ENCODE measurements around the gene LHX3.

Gene LHX3

DNA sequence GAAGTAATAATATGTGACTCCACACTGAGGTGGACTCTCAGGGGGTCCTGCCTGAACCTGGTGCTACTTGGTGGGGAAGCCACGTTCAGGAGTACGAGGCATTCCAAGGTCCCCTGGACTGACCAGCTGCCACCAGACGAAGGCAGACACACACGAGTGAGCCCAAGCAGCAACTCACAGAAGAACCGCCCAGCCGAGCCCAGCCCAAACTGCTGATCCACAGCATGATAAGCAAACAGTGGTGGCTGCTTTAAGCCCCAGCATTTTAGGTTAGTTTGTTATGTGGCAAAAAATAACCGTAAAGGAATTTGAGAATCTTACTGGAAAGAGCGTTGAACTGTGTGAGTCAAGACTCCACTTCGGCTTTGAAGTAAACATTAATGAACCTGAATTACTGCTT, 8.8 kb upstream of the LHX3 start:
- no peak overlapping the region for H3K4me3 ChIP-seq (ENCODE audit: low read depth, low read length)
- in situ Hi-C loops (cut with HindIII; ENCODE audit: low sequenced_read_pairs), result no loop called here
- no peak for DNase-seq (ENCODE audit: low read depth)
- TF ChIP-seq, protein P1, sequence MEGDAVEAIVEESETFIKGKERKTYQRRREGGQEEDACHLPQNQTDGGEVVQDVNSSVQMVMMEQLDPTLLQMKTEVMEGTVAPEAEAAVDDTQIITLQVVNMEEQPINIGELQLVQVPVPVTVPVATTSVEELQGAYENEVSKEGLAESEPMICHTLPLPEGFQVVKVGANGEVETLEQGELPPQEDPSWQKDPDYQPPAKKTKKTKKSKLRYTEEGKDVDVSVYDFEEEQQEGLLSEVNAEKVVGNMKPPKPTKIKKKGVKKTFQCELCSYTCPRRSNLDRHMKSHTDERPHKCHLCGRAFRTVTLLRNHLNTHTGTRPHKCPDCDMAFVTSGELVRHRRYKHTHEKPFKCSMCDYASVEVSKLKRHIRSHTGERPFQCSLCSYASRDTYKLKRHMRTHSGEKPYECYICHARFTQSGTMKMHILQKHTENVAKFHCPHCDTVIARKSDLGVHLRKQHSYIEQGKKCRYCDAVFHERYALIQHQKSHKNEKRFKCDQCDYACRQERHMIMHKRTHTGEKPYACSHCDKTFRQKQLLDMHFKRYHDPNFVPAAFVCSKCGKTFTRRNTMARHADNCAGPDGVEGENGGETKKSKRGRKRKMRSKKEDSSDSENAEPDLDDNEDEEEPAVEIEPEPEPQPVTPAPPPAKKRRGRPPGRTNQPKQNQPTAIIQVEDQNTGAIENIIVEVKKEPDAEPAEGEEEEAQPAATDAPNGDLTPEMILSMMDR (IDR thresholded peaks at IDR 0.05; ENCODE audit: low read depth, low read length, missing control alignments), result no peak

- TF ChIP-seq, protein P1 (IDR thresholded peaks at IDR 0.05; ENCODE audit: low read depth, low read length, missing control alignments), result no peak
- in situ Hi-C loops (cut with HindIII; ENCODE audit: low sequenced_read_pairs), result no loop called here
- DNase-seq (ENCODE audit: low read depth), result no peak
- H3K4me3 ChIP-seq (ENCODE audit: low read depth, low read length), result no peak overlapping the region
Measured at GRCh38 chr9:136212345-136212950, 7.5 kb upstream of the LHX3 start.

GRCh38 chr9:136211441-136212344, 6.8 kb upstream of the LHX3 start:
- TF ChIP-seq, protein P1 (IDR thresholded peaks at IDR 0.05; ENCODE audit: low read depth, low read length, missing control alignments), result no peak
- DNase-seq (ENCODE audit: low read depth), result no peak

DNA sequence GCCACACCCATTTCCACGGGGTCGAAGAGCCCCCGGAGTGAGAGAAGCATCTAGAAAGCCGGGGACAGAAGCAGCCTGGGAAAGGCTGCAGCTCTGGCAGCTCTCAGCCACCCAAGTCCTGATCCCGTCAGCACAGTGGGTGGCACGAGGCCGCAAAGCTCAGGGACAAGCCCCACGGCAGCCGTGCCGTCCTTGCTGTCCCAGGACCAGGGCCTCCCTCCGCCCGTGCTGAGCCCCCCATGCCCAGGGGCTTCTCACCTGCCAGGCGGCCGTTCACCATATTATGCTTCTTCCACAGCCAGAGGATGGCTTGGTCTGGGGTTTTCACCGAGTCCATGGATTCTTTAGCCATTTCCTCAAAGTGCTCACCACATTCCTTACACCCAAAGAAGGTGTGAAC, 6.1 kb upstream of the LHX3 start:
- TF ChIP-seq, protein P1 (IDR thresholded peaks at IDR 0.05; ENCODE audit: low read depth, low read length, missing control alignments), result no peak
- no peak for DNase-seq (ENCODE audit: low read depth)
- in situ Hi-C loops (cut with HindIII; ENCODE audit: low sequenced_read_pairs), result no loop called here
- no peak overlapping the region for H3K4me3 ChIP-seq (ENCODE audit: low read depth, low read length)

More at GRCh38 chr9:136211441-136212344, 6.8 kb upstream of the LHX3 start:
- H3K4me3 ChIP-seq (ENCODE audit: low read depth, low read length), result no peak overlapping the region
- in situ Hi-C loops (cut with HindIII; ENCODE audit: low sequenced_read_pairs), result no loop called here

DNA sequence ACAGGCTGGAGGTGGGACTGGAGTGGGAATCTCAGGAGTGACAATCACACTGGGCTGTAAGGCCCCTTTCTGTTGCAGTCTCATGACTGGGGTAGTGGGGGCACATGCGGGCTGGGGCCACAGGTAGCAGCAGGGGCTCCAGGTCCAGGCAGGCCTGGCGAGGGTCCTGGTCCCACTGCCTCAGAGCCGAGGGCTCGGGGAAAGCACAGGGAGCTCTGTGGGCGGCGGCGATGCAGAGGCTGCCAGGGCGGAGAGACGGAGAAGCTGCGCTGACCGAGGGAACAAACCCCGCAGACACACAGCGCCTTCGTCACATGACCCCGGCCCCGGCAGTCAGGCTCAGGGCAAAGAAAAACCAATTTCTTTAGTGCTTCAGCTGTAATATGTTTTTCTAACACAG, 5.3 kb upstream of the LHX3 start:
- no peak for DNase-seq (ENCODE audit: low read depth)

DNA sequence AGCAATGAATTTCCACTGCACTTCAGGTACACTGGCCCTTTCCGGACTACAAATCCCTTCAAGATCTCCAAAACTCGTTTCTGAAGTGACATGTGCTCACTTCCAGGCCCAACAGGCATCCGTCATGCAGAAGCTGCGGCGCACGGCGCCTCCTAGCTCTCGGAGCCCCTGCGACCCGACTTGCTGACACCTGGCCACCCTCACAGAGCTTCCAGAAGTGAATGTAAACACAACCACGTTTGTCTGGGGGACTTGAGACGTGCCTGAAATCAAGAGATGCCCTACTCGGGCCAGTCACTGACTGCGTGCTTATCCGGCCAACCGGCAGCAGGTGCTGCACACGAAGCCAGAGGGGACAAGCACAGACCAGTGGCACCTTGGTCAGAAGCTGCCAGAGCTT, 4.9 kb upstream of the LHX3 start:
- TF ChIP-seq, protein P1 (IDR thresholded peaks at IDR 0.05; ENCODE audit: low read depth, low read length, missing control alignments), result no peak
- in situ Hi-C loops (cut with HindIII; ENCODE audit: low sequenced_read_pairs), result loop anchor here (5.0 kb wide), 1 partner anchor 52 kb away; no protein-coding TSS in a partner anchor

More for the DNA sequence above, 5.3 kb upstream of the LHX3 start:
- TF ChIP-seq, protein P1 (IDR thresholded peaks at IDR 0.05; ENCODE audit: low read depth, low read length, missing control alignments), result no peak
- in situ Hi-C loops (cut with HindIII; ENCODE audit: low sequenced_read_pairs), result no loop called here
- no peak overlapping the region for H3K4me3 ChIP-seq (ENCODE audit: low read depth, low read length)

More for the DNA sequence above, 4.9 kb upstream of the LHX3 start:
- H3K4me3 ChIP-seq (ENCODE audit: low read depth, low read length), result no peak overlapping the region
- no peak for DNase-seq (ENCODE audit: low read depth)

Measured in astrocyte of the cerebellum (primary cell).